H1 (cell line): ENCODE results near the gene SLC25A36. TPM values are rescaled to one million over a fixed set of nuclear protein-coding genes. Genes with fewer than 3 reads are reported as not detected.

ENCODE experiments used
- KDM5A ChIP-seq: fragments of 200-600 bp; IDR thresholded peaks from 2 replicates; pipeline ENCODE4 v1.7.1; 2012; ENCODE audit warnings: mild to moderate bottlenecking, low read length, inconsistent platforms, mixed read lengths
- RBBP5 ChIP-seq: IDR thresholded peaks from 2 replicates; pipeline ENCODE4 v1.7.1; 2012; ENCODE audit warnings: low read depth, mild to moderate bottlenecking, inconsistent platforms, low read length, moderate library complexity, borderline replicate concordance
- TEAD4 ChIP-seq: IDR thresholded peaks from 2 replicates; pipeline ENCODE4 v1.6.1; 2012; ENCODE audit warnings: low read depth, low read length, inconsistent platforms, mixed read lengths
- polyA plus RNA-seq, 7 experiments: library from polyadenylated mRNA; depleted of rRNA in 3 of 7; stranded (reverse) in 5 of 7; unstranded in 2 of 7; fragments of >200 nt in 5 of 7; fragments of 200-250 nt in 2 of 7; gene quantifications; 1 replicate in 5 of 7; 2 replicates in 1 of 7; 4 replicates in 1 of 7; pipeline versions ENCODE4 v1.2.1 to v1.2.3, GENCODE V29; 2011 to 2013; ENCODE audit warnings: missing spikeins in 2 of 7, mixed read lengths in 2 of 7
- total RNA-seq: library from RNA; stranded (reverse); fragmentation: NEBNext Ultra II Directional; extraction: Animal tissue kit (Norgen Biotek cat#: 25700); gene quantifications from 2 replicates; pipeline ENCODE4 v1.2.1, GENCODE V29; 2021
- TF ChIP-seq, protein P1 (sequence below): IDR thresholded peaks from 2 replicates; pipeline ENCODE4 v1.6.1; 2011; ENCODE audit warnings: low read depth, mild to moderate bottlenecking, low read length; ENCODE audit not compliant: insufficient read depth

The SLC25A36 gene
- total and polyA plus RNA-seq, 2 of the 8 experiments (the other 6 are each of a cell fraction or from before 2014, with no cell fraction given): 42.9 to 71.8 TPM

GRCh38 chr3:140903196-140903595 lies 38.4 kb upstream of the SLC25A36 start (continued):
- TF ChIP-seq RBBP5 (no peak), TEAD4 (no peak), KDM5A (no peak)
- TF ChIP-seq, protein P1, sequence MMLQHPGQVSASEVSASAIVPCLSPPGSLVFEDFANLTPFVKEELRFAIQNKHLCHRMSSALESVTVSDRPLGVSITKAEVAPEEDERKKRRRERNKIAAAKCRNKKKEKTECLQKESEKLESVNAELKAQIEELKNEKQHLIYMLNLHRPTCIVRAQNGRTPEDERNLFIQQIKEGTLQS: no peak
